Hepatic stellate cell (primary cell): Measurements from ENCODE around the gene BTBD1.
"Not testable (repeated sequence)": the region's sequence is repeated elsewhere in the genome, so short reads cannot be mapped to it uniquely, and the experiment has no call there.

ENCODE experiments used
- DNase-seq: peaks from one replicate; pipeline ENCODE4 v3.0.0; 2011; ENCODE audit warnings: low spot score

BTBD1 gene

GRCh38 chr15:83094583-83094982 is 27.5 kb upstream of the BTBD1 start:
- DNase-seq, result no peak

- no peak for DNase-seq
These were observed 25.4 kb upstream of the BTBD1 start for GRCh38 chr15:83092309-83092976.

- DNase-seq, result not testable (repeated sequence)
These were observed 24.9 kb upstream of the BTBD1 start for GRCh38 chr15:83091965-83092308.

- no peak for DNase-seq
These were observed 23.4 kb upstream of the BTBD1 start for GRCh38 chr15:83090465-83090864.

- DNase-seq, result no peak
These were observed 21.8 kb upstream of the BTBD1 start for GRCh38 chr15:83088876-83089275.

GRCh38 chr15:83087576-83087975 is 20.5 kb upstream of the BTBD1 start:
- no peak for DNase-seq

- not testable (repeated sequence) for DNase-seq
These were observed 19.0 kb upstream of the BTBD1 start for GRCh38 chr15:83085864-83086552.

- DNase-seq, result not testable (repeated sequence)
These were observed 18.4 kb upstream of the BTBD1 start for GRCh38 chr15:83085461-83085860.

GRCh38 chr15:83082730-83083386 is 15.8 kb upstream of the BTBD1 start:
- DNase-seq, result no peak

GRCh38 chr15:83081256-83082014 is 14.4 kb upstream of the BTBD1 start:
- no peak for DNase-seq

GRCh38 chr15:83078712-83079111 is 11.7 kb upstream of the BTBD1 start:
- no peak for DNase-seq

GRCh38 chr15:83077491-83078230 is 10.6 kb upstream of the BTBD1 start:
- DNase-seq, result no peak

- DNase-seq, result not testable (repeated sequence)
These were observed 2.2 kb upstream of the BTBD1 start for GRCh38 chr15:83069211-83069642.

- DNase-seq, result no peak
These were observed 1.0 kb upstream of the BTBD1 start for GRCh38 chr15:83068054-83068453.

GRCh38 chr15:83067638-83067962 is 548 bp upstream of the BTBD1 start:
- DNase-seq, result no peak

GRCh38 chr15:83066034-83066733 is 868 bp downstream of the BTBD1 start:
- DNase-seq, result no peak

- no peak for DNase-seq
These were observed 1.6 kb downstream of the BTBD1 start for GRCh38 chr15:83065431-83065830.

GRCh38 chr15:83064859-83065258 is 2.2 kb downstream of the BTBD1 start:
- no peak for DNase-seq

- no peak for DNase-seq
These were observed 3.5 kb downstream of the BTBD1 start for GRCh38 chr15:83063551-83063950.

GRCh38 chr15:83062768-83063180 is 4.3 kb downstream of the BTBD1 start:
- no peak for DNase-seq

- no peak for DNase-seq
These were observed 5.4 kb downstream of the BTBD1 start for GRCh38 chr15:83061680-83062079.
